HG03442 (cell line): ENCODE data around the gene BCAP29.

Source experiments
- ATAC-seq: cut with Tn5 transposase; IDR thresholded peaks from one replicate; pipeline ENCODE4 v1.9.1; 2021; ENCODE audit warnings: mild to moderate bottlenecking, moderate library complexity; ENCODE audit not compliant: unreplicated experiment

The BCAP29 gene

DNA sequence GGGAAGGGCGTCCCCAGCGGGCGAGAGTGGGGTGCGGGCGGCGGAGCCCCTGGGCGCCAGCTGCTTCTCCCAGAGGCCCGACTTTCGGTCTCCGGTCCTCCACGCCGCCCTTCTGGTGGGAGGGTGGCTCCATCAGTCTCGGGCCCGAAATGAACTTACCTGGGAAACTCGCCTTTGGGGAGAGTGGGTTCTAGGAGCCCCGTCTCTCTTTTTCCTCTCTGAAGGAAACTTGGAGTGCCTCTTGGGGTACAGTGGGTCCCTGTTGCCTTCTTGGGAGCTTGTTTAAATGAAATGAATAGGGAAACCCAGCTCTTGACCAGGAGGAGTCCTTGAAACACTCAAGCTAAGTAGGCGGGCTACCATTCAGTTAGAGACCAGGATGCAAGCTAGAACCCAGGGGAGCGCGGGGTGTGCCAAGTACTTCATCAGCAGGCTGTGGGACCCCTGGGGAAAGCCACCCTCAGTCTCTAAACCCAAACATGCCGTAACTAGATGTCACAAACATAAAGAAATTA is 81.9 kb downstream of the BCAP29 start:
- ATAC-seq = no peak

- no peak for ATAC-seq
Observed at GRCh38 chr7:107663196-107663595, 83.2 kb downstream of the BCAP29 start.

- no peak for ATAC-seq
Observed at GRCh38 chr7:107666790-107667189, 86.7 kb downstream of the BCAP29 start.

DNA sequence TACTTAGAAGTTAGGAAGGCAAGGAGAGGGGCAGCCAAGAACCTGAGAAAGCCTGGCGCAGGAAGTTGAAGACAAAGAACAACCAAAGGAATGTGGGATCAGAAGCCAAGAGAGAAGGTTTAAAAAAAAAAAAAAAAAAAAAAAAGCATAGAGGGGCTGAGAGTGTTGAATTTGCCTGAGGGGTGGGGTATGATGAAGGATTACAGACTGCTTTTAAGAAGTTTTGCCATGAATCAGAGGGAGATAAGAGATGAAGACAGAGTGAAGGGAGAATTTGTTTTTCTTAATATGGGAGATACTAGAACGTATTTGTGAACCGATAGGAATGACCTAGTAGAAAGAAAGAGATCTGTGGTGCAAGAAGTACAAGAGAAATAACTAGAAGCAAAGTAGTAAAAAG is 87.3 kb downstream of the BCAP29 start:
- ATAC-seq = no peak

GRCh38 chr7:107668296-107668695 is 88.2 kb downstream of the BCAP29 start:
- no peak for ATAC-seq
